ENCODE measurements around the gene ARAP2. TPM values are rescaled to one million over a fixed set of nuclear protein-coding genes. Genes with fewer than 3 reads are reported as not detected.

The ARAP2 gene
- total and polyA plus RNA-seq, 9 of the 15 experiments (the other 6 are each of a cell fraction or from before 2014, with no cell fraction given): 0.03 to 0.35 (median 0.11) TPM; not detected in 4

DNA sequence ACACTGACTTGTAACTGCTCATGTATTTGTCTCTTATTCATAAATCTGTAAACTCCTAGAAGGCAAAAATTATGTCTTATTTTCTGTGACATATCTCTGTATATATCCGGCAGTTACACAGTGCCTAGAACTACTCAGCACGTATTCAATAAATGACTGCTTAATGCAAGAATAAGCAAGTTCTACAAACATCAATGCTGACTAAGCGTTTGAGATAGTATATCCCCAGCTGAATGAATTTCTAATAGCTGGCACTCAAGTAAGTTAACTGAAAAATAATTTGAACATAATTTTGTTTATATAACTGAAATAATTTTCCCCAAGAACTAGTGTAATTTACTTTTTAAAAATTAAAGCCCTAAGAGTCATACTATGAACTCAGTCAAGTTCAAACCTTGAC lies 113.7 kb downstream of the ARAP2 start:
- in situ Hi-C loops (cut with MboI) (no loop called here), intact Hi-C loops (cut with micrococcal nuclease) (no loop called here)
- no peaks in the 10 kb centered on the region for H3K9me1 ChIP-seq (ENCODE audit: control insufficient read depth, insufficient read depth, low read length)
- no peak for DNase-seq (ENCODE audit: extremely low read depth in 1 of 4, low spot score in 3 of 4)
- WGBS (ENCODE audit: insufficient coverage, low coverage, missing lambda C conversion rate): 1% methylated on average over 3 of the region's 3 CpGs
- no peak for ATAC-seq
- POLR2A ChIA-PET: no interaction called here
- no peak overlapping the region for H3K4me3 ChIP-seq
- H3K27ac ChIP-seq (ENCODE audit: extremely low read depth, low read depth, low read length): no peak overlapping the region
- H3K4me2 ChIP-seq (ENCODE audit: insufficient read depth, low read length): no peak overlapping the region
- no peak overlapping the region for H3K9ac ChIP-seq (ENCODE audit: insufficient read depth in 1 of 2, low read depth in 2 of 2, low read length in 2 of 2)
- BruUV-seq (replicated peaks): no TSS peak
- FAIRE-seq: no peak
- H2AFZ ChIP-seq (ENCODE audit: low read depth, low read length): no peak overlapping the region
- CTCF ChIA-PET (ENCODE audit: low intra/inter-chr PET ratio): no interaction called here
- no peaks in the 10 kb centered on the region for H3K79me2 ChIP-seq (ENCODE audit: control insufficient read depth, insufficient read depth, low read length)
- H3K9me3 ChIP-seq (replicated peaks; ENCODE audit: control insufficient read depth, insufficient read depth, low read depth, low read length): no peaks in the 10 kb centered on the region
- no peaks in the 10 kb centered on the region for H3K4me1 ChIP-seq (replicated peaks in 1 of 2; ENCODE audit: control insufficient read depth in 2 of 2, insufficient read depth in 2 of 2, low read length in 2 of 2)
- H3K36me3 ChIP-seq (ENCODE audit: control insufficient read depth, insufficient read depth, low read length): no peaks in the 10 kb centered on the region
- no peaks in the 10 kb centered on the region for H4K20me1 ChIP-seq (replicated peaks; ENCODE audit: control insufficient read depth, insufficient read depth, low read length)
- no peaks in the 10 kb centered on the region for H3K27me3 ChIP-seq (ENCODE audit: control insufficient read depth in 2 of 2, insufficient read depth in 2 of 2, low read length in 2 of 2)
- TF ChIP-seq MGA (IDR thresholded peaks at IDR 0.05) (no peak), ZNF3 (CRISPR knock-in tag; IDR thresholded peaks at IDR 0.05) (no peak)
- TF ChIP-seq, protein P1, sequence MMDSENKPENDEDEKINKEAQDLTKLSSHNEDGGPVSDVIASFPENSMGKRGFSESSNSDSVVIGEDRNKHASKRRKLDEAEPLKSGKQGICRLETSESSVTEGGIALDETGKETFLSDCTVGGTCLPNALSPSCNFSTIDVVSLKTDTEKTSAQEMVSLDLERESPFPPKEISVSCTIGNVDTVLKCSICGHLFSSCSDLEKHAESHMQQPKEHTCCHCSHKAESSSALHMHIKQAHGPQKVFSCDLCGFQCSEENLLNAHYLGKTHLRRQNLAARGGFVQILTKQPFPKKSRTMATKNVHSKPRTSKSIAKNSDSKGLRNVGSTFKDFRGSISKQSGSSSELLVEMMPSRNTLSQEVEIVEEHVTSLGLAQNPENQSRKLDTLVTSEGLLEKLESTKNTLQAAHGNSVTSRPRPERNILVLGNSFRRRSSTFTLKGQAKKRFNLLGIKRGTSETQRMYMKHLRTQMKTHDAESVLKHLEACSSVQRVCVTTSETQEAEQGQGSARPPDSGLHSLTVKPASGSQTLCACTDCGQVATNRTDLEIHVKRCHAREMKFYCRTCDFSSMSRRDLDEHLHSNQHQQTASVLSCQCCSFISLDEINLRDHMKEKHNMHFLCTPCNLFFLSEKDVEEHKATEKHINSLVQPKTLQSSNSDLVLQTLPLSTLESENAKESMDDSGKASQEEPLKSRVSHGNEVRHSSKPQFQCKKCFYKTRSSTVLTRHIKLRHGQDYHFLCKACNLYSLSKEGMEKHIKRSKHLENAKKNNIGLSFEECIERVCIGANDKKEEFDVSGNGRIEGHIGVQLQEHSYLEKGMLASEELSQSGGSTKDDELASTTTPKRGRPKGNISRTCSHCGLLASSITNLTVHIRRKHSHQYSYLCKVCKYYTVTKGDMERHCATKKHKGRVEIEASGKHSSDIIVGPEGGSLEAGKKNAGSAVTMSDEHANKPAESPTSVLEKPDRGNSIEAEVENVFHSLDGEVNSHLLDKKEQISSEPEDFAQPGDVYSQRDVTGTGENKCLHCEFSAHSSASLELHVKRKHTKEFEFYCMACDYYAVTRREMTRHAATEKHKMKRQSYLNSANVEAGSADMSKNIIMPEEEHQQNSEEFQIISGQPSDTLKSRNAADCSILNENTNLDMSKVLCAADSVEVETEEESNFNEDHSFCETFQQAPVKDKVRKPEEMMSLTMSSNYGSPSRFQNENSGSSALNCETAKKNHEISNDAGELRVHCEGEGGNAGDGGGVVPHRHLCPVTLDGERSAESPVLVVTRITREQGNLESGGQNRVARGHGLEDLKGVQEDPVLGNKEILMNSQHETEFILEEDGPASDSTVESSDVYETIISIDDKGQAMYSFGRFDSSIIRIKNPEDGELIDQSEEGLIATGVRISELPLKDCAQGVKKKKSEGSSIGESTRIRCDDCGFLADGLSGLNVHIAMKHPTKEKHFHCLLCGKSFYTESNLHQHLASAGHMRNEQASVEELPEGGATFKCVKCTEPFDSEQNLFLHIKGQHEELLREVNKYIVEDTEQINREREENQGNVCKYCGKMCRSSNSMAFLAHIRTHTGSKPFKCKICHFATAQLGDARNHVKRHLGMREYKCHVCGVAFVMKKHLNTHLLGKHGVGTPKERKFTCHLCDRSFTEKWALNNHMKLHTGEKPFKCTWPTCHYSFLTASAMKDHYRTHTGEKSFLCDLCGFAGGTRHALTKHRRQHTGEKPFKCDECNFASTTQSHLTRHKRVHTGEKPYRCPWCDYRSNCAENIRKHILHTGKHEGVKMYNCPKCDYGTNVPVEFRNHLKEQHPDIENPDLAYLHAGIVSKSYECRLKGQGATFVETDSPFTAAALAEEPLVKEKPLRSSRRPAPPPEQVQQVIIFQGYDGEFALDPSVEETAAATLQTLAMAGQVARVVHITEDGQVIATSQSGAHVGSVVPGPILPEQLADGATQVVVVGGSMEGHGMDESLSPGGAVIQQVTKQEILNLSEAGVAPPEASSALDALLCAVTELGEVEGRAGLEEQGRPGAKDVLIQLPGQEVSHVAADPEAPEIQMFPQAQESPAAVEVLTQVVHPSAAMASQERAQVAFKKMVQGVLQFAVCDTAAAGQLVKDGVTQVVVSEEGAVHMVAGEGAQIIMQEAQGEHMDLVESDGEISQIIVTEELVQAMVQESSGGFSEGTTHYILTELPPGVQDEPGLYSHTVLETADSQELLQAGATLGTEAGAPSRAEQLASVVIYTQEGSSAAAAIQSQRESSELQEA (IDR thresholded peaks at IDR 0.05; ENCODE audit: low read depth): no peak
